HCEC 1CT (cell line): ENCODE measurements around the gene PRR13.
A peak's percentile ranks its signal among the peaks of the same experiment; 100 is the strongest.
"Not testable (repeated sequence)": the region's sequence is repeated elsewhere in the genome, so short reads cannot be mapped to it uniquely, and the experiment has no call there.

ENCODE experiments used
- DNase-seq: peaks from one replicate; pipeline ENCODE4 v3.0.0-alpha.2; 2017

PRR13 gene

DNA sequence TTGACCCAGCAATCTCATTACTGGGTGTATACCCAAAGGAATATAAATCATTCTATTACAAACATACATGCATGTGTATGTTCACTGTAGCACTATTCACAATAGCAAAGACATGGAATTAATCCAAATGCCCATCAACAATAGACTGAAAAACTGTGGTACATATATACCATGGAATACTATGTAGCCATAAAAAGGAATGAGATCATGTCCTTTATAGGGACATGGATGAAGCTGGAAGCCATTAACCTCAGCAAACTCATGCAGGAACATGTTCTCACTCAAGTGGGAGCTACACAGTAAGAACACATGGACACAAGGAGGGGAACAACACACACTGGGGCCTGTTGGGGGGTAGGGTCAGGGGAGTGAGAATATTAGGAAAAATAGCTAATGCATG lies 2.0 kb upstream of the PRR13 start:
- not testable (repeated sequence) for DNase-seq

DNA sequence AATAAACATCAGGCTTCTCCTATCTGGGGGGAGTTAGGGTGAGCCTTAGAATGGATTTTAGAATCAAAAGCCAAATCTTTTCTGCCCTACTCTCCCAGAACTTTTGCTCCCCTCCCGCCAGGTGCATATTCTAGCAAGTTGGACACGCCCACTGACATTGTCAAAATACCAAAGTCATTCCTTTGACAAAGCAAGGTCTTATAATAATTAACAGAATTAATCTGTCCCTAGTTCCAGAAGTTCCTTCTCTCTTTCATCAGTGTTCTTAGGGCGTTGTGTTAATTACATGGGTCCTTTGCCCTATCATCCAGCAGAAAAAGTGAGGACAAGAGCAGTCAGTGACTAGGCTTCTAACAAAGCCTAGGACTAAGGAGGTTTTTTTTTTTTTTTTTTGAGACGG lies 2.4 kb downstream of the PRR13 start:
- DNase-seq: no peak

DNA sequence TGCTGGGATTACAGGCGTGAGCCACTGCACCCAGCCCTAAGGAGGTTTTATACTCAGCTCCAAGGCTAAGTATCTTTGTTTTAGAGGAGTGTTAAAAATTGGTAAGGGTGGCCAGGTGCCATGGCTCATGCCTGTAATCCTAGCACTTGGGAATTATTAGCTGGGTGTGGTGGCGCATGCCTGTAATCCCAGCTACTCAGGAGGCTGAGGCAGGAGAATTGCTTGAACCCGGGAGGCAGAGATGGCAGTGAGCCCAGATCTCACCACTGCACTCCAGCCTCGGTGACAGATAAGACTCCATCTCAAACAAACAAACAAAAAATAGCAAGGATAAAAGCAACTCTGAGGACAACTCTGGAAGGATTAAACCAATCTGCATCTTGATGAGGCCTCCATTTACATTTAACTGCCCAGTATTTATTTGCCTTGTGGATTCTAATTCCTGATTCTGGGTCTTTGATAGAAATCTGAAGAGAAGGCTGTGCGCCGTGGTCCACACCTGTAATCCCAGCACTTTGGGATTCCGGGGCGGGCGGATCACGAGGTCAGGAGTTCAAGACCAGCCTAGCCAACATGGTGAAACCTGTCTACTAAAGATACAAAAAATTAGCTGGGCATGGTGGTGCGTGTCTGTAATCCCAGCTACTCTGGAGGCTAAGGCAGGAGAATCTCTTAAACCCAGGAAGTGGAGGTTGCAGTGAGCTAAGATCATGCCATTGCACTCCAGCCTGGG lies 3.2 kb downstream of the PRR13 start:
- not testable (repeated sequence) for DNase-seq

DNA sequence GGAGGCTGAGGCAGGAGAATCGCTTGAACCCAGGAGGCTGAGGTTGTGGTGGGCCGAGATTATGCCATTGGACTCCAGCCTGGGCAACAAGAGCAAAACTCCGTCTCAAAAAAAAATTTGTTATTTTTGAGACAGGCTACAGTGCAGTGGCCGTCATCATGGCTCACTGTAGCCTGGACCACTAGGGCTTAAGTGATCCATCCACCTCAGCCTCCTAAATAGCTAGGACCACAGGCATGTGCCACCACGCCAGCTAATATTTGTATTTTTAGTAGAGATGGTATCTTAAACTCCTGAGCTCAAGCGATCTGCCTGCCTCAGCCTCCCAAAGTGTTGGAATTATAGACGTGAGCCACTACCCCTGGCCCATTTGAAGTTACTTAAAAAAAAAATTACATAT lies 9.4 kb downstream of the PRR13 start:
- DNase-seq: no peak

DNA sequence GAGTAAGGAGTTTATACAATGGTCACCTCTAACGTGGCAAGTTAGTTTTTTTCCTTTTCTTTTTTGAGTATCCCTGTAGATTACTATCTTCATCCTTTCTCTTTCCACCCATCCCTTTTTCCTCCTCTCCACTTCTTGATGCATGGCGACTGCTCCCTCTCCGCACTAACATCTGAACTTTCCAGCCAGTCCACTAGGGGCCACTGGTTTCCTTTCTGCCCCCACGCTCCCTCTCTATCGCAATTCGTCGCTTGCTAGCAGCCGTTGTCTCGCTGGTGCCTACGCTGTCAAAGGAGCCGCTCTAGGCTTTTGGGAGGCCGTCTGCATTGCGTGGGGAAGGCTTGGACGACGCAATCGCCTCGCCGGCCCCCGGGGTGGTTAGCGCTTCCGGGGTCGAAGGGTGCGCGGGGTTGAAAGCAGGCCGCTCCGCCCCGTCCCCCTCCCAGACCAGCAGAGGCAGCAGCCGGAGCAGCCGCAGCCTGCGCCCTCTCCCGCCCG lies 10.2 kb downstream of the PRR13 start, which contains the start of gene PCBP2:
TSS of gene PCBP2 (plus strand) at position 442 of the 498 bp plus-strand sequence. CDS start 2,699 bp downstream, outside the sequence.
- peak; percentile 100 for DNase-seq

DNA sequence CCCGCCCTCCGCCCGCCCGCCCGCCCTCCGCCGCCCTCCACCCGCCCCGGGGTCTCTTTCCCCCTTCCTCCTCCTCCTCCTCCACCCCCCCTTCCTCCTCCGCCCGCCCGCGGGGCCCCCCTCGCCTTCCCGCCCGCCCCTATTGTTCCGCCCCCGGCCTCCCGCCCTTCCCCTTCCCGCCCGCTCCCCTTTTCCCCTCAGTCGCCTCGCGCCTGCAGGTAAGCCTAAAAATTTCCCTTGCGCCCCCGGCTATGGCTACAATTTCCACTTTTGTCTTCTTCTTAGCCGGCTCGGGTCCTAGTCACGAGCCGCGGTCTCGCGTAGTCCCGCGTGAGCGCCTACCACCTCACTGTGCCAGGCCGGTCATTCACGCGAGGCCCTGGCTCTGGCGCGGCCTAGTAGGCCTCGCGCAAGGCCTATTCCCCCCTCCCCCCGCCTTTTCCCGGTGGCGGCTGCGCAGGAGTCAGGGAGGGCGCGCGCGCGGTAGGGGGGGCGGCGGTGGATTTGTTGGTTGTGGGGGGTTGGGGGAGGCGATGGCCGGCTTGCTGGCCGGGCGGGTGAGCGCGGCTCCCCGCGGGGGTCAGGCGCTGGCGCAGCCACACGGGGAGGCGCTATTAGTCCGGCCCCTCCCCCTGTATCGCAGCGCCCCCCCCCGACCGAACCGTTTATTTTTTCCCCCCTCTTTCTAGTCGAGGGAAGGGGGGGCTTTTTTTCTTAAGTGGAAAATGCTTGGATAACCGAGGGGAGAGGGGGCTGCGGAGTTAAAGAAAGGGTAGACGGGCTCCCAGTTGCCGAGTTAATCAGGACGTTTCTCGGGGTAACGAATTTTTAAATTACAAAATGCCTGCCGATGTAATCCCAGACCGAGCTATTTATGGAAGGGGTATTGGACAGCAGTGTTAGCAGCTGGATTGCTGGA lies 10.9 kb downstream of the PRR13 start:
- DNase-seq: peak; percentile 81

DNA sequence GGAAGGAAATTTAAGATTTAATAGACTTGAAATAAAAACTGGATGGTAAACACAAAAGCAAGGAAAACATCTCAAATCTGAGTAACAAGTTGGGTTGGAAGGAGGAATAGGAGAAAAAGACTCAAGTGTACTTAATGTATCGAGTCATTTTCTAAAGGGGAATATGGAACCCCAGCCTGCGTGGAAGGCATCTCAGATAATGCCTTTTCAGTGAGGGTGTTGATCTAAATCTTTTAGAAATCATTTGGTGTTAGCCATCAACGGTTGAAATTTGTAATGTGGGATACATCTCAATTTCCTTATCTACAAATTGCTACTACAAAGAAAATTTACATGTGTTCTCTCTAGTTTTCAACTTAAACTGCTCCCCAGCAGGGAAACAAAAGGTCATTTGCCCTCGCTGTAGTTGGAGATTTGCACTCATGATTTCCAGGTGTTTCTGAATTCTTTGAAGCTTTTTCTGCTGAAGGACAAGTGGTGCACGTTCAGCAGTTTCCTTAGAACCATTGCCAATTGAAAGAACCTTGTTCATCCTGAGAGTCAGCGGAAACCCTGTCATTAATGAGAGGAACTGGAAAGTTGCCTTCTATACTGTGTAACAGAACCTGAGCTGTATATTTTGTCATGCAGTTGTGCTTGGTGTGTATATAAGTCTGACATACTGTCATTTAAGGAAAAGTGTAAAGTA lies 12.6 kb downstream of the PRR13 start:
- no peak for DNase-seq

DNA sequence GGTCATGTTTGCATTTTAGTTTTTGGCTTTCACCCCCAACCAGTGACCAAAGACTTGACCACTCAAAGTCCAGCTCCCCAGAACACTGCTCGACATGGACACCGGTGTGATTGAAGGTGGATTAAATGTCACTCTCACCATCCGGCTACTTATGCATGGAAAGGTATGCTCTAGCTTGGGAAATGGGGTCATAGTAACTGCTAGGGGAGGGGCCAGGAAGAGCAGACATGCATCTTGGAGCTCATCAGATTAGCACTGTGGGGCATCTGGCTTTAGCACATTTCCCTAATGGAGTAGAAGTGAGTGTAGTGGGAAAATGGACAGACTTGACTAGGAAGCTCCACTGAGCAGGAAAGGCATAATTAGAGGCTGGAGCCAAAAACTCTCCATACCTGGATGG lies 13.2 kb downstream of the PRR13 start:
- no peak for DNase-seq

DNA sequence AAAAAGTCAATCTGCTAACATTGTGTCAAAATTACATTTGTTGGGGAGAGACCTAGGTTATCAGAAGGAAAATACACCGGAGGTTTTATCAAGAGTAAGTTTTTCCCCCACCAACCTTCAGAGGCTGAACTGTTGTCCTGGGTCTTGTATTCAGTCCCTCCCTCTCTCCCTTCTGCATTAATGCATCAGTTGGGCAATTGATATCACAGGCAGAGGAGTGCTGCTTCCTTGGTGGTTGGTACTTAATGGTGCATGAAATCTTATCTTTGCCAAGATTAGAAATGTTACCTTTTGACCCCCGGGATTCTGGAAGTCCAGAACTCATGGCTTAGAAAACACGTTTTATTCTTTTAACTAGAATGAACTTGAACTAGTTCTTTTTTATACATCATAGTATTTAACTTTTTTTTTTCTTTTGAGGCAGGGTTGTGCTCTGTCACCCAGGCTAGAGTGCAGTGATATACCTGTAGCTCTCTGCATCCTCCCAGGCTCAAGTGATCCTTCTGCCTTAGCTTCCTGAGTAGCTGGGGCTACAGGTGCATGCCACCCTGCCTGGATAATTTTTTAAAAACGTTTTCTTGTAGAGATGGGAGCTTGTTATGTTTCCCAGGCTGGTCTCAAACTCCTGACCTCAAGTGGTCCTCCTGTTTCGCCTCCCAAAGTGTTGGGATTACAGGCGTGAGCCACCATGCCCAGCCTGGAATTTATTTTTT lies 15.3 kb downstream of the PRR13 start:
- DNase-seq: no peak

DNA sequence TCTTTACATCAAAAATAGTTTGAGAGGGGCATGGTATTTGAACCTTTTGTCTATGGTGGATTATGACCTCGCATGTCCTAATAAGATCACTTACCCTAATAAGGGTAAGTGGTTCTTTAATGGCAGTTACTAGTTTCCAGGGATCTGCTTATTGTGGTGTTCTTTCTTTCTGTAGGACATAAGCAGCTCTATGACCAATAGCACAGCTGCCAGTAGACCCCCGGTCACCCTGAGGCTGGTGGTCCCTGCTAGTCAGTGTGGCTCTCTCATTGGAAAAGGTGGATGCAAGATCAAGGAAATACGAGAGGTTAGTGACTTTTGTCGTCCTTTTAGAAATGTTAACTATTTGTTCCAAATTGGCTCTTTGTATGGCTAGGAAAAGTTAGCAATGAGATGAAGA lies 17.6 kb downstream of the PRR13 start:
- DNase-seq: no peak

DNA sequence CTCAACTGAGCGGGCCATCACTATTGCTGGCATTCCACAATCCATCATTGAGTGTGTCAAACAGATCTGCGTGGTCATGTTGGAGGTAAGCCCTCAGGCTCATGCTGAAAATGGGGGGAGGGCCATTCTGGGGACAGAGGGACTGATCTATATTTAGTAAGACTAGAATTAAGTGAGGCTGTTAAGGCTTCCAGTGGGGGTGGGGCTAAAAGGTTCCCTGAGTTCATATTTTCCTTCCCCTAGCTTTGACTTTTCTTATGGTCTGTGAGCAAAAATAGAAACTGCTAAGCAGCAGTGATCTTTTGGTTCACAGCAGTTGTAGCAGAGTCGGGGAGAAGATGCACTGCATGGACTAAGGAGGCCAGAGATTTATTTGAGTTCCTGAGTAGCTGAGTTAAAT lies 19.5 kb downstream of the PRR13 start:
- no peak for DNase-seq

DNA sequence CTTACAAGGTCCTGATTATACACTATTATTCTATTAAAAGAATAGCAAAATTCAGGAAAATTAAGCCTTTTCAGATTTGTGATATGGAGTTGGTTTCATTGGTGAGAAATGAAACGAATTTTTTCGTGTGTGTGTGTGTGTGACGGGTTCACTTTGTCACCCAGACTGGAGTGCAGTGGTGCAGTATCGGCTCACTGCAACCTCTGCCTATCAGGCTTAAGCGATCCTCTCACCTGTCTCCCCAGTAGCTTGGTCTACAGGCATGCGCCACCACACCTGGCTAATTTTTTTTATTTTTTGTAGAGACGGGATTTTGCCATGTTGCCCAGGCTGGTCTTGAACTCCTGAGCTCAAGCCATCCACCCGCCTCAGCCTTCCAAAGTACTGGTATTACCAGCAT lies 20.1 kb downstream of the PRR13 start:
- DNase-seq: no peak

DNA sequence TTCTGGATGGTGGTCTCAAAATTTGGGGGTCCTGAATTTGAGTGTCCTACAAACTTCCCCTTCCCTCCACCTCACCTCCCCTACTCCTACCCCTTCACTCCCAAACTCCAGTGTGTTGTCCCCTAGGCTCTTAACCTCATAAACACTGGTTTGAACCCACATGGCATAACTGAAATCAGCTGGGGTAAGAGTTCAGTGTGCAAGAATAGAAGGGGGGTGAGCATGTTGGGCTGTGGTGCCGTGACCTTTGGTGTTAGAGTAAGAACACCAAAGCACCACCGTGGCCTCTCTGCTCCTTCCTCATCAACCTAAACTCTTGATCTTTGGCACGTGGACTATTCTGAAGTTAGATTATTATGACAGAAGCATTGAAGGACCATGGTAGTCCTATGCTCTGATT lies 21.4 kb downstream of the PRR13 start:
- no peak for DNase-seq

DNA sequence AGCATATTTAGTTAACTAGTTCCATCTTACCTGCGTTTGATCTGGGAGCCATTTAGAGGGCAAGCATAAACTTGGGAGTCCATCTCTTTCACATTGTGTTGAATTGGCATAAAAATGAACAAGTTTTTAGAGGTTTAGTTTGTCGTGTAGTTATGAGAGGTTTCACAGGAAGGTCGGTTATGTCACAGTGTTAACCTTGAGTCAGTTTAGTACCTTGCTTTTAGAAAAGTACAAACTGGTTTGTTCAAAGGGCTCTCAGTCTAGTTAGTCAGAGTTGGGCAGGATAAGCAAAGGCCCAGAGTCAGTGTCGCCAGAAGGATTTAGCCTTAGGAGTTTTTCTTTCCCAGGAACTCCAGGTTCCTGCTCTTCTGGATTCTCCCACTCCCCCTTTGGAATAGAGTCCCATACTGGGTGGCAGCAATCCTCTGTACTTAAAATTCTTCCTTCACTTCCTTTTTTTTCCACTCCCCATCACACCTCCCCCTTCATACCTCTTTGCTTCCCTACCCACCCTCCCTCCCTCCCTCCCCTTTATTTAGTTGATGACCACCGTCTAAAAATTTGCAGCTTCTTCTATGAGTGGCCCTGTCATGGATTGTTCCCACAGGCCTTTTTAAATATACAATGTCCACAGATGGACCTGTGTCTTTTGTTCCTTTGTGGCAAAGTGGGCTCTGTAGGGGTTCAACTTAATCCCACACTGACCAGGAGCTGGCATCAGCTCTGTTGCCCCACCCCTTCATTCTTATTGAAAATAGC lies 22.4 kb downstream of the PRR13 start:
- no peak for DNase-seq

DNA sequence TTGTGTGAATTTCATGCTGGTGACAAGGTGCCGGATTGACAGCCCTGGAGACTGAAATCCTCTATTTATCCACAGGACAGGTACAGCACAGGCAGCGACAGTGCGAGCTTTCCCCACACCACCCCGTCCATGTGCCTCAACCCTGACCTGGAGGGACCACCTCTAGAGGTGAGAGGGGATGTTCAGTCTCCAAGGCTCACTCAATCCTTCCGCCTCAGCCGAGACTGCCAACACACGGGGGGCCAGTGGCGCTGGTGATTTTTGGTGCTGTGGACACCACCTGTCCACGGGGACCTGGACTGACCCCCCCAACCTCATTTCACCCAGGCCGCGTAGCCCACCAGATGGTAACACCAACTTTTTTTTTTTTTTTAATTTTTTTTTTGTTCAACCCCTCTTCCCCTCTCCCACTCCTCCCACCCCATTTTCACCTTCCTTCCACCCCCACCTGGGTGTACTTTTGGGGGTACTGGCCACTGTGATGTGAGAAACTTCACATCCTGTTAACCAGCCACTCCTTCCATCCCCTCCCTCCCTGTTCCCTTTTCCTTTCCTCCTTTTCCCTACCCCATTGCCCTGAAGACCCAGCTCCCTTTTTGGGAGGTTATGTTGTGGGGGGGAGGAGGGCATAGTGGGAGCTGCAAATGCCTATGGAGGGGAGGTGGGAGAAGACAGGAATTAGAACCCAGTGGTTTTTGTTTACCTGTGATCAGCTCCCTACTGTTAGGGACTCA lies 23.3 kb downstream of the PRR13 start:
- DNase-seq: no peak

DNA sequence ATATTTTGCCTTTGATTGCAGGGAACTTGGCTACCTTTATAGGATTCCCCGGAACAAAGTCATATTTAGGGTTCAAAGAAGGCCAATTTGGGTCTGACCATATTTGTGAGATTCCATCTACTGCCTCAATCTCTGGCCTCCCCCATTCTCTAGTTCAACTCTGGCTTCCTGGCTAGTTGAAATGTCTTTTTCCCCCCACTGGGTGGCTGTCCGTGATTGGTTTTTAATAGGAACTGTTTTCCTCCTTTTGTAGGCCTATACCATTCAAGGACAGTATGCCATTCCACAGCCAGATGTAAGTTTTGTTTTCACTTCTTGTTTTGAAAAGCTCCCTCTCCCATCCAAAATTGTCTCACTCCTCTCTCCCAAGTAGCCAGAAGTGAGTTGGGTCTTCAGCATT lies 24.1 kb downstream of the PRR13 start:
- no peak for DNase-seq

DNA sequence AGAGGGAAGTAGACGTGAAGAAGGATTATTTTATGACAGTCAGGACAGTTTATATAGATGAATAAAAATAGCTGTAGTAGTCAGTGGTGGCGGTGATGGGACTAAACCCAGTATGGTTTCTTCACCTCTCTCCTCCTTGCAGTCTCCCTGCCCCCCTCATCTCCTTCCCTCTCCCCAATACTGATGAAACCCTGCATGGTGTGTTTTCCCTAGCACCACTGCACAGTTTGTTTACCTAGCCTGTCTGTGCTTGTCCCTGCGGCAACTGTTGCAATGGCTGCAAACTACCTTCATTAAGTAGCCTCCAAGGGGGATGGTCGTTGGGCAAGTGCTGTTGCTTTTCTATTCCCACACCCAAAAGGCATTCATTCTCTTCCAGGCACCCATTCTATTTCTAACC lies 25.1 kb downstream of the PRR13 start:
- no peak for DNase-seq

DNA sequence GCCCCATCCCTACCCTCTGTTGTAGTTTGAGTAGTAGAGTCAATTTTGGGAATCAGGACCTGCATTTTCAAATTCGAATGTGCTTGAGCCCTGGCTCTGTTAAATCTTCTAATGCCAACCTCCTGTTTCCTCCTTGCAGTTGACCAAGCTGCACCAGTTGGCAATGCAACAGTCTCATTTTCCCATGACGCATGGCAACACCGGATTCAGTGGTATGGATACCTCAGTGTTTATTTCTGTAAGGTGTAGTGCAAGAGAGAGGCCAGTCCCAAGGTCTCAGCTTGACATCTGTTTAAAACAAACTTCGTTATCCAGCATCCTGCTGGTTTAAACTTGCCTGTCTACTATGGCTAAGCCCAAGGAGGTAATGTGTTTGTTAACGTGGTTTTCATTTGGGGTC lies 25.5 kb downstream of the PRR13 start:
- no peak for DNase-seq

DNA sequence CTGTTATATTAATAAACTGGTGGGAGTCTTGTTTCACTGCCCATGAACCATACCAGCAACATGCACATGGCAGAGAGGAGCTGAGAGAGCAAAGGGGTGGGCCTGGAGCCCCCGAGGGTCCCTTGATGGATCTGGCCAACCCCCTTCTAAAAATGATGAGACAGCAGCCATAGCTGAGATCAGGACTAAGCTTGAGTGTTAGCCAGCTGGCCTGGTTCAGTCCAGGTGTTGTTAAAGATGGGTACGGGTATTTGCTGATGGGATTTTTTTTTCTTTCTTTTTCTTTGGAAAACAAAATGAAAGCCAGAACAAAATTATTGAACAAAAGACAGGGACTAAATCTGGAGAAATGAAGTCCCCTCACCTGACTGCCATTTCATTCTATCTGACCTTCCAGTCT lies 26.3 kb downstream of the PRR13 start:
- no peak for DNase-seq

DNA sequence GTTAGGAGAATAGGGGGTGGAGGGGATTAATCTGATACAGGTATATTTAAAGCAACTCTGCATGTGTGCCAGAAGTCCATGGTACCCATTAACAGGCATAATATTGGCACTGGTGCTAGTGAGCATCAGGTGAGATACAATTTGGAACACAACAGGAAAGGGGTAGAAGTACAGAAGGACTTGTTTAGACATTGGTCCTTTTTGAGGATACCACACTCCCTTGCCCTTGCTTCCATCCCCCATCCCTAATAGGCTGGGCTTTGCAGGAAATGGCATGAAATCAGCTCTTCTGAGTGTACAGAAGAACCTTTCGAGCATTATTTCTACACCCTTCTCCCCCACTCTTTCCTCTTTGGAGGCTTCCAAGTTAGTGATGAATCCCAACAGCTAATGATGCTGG lies 26.7 kb downstream of the PRR13 start:
- no peak for DNase-seq

DNA sequence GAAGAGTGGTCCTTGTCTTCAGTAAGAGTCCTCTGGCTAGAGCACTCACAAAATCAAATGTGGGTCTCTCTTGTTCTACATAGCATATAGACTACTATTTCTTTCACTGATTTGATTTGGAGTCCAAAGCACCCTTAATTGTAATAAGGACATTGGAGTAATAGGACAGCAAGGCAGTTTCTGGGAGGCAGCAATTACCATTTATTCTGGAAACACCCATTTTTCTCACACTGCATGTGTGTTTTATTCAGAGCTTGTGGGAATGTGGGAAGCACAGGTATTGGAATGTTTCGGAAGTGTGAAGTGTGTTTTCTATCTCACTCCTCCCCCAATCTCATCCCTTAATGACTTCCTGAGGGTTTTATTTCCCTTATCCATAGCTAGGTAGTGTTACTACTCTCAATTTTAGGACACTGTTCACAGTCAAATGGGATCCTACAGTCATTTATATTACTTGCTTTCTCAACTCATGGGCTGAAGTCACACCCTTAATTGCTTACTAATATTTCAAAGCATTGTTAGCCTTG lies 30.6 kb downstream of the PRR13 start:
- no peak for DNase-seq
